ENCODE data around the gene FSD2.
A peak's percentile ranks its signal among the peaks of the same experiment; 100 is the strongest.
"Not testable (repeated sequence)": the region's sequence is repeated elsewhere in the genome, so short reads cannot be mapped to it uniquely, and the experiment has no call there.

Gene FSD2

GRCh38 chr15:82742134-82742533 is 63.7 kb downstream of the FSD2 start:
- DNase-seq (ENCODE audit: low read depth) = no peak

- DNase-seq (ENCODE audit: low read depth) = no peak
These were observed 66.8 kb downstream of the FSD2 start for GRCh38 chr15:82739086-82739485.

DNA sequence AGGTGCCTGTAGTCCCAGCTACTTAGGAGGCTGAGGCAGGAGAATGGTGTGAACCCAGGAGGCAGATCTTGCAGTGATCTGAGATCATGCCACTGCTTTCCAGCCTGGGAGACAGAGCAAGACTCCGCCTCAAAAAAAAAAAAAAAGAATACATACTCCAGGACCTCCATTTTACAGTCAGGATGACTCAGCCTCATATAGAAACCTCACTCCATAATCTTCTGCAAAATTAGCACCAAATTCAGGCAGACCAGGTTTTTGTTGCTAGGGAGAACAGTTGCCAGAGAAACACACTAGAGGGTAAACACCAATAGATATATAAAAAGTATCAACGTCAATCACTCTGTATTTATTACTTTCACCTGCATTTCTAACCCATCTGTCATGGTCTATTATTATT is 67.9 kb downstream of the FSD2 start:
- DNase-seq (ENCODE audit: low read depth) = no peak

- DNase-seq (ENCODE audit: low read depth) = no peak
These were observed 74.3 kb downstream of the FSD2 start for GRCh38 chr15:82731527-82731926.

- no peak for DNase-seq (ENCODE audit: low read depth)
These were observed 75.8 kb downstream of the FSD2 start for GRCh38 chr15:82730022-82730530.

- no peak for DNase-seq (ENCODE audit: low read depth)
These were observed 79.1 kb downstream of the FSD2 start for GRCh38 chr15:82726816-82727215.

- DNase-seq (ENCODE audit: low read depth) = no peak
These were observed 90.9 kb downstream of the FSD2 start for GRCh38 chr15:82715003-82715402.

GRCh38 chr15:82714016-82714415 is 91.9 kb downstream of the FSD2 start:
- DNase-seq (ENCODE audit: low read depth) = no peak

- no peak for DNase-seq (ENCODE audit: low read depth)
These were observed 93.8 kb downstream of the FSD2 start for GRCh38 chr15:82712036-82712435.

DNA sequence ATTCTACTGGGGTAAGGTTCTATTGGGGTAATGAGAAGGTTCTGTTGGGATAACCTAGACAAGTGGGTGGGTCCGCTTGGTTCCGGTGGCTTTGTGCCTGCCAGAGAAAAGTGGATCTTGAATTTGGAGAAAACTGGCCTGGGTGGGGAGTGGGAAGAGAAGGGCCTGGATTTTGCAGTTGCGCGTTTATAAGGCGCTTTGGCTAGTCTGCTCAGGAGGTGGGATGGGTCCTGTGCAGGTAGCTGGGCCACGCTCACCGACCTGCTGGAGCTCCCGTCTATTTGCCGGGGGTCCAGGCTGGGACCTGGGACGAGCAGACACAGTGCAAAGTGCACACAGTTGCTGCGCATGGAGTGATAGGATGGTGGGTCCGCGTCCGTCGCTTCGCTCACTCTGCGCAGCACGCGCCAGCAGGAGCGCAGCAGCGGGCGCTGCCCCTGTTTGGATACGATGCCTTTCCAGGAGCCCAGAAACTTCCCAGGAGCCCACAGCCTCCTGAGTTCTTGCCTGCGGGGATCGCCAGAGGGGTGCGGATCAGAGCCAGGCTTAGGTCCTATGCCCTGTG is 94.9 kb downstream of the FSD2 start:
- no peak for DNase-seq (ENCODE audit: low read depth)

GRCh38 chr15:82710208-82710555 is 95.7 kb downstream of the FSD2 start:
- no peak for DNase-seq (ENCODE audit: low read depth)

GRCh38 chr15:82709421-82710207 is 96.3 kb downstream of the FSD2 start, which contains the start of gene AP3B2:
Gene AP3B2 (minus strand): TSS chr15:82709875. CDS start chr15:82709706, 169 bp downstream.
- peak; percentile 43 for DNase-seq (ENCODE audit: low read depth)

GRCh38 chr15:82709081-82709420 is 96.8 kb downstream of the FSD2 start:
- no peak for DNase-seq (ENCODE audit: low read depth)

- not testable (repeated sequence) for DNase-seq (ENCODE audit: low read depth)
These were observed 100.0 kb downstream of the FSD2 start for GRCh38 chr15:82705856-82706255.
